GM21786 (cell line): ENCODE data around the gene ATP8B1.
"Not testable (repeated sequence)": the region's sequence is repeated elsewhere in the genome, so short reads cannot be mapped to it uniquely, and the experiment has no call there.

ENCODE experiments used
- ATAC-seq: cut with Tn5 transposase; IDR thresholded peaks from one replicate; pipeline ENCODE4 v1.9.1; 2021; ENCODE audit not compliant: unreplicated experiment

Gene ATP8B1

GRCh38 chr18:57733861-57734260, 69.3 kb downstream of the ATP8B1 start:
- ATAC-seq: no peak

- no peak for ATAC-seq
These were observed 73.0 kb downstream of the ATP8B1 start for GRCh38 chr18:57730146-57730545.

GRCh38 chr18:57728941-57729511, 74.1 kb downstream of the ATP8B1 start:
- no peak for ATAC-seq

GRCh38 chr18:57727952-57728807, 74.9 kb downstream of the ATP8B1 start:
- no peak for ATAC-seq

GRCh38 chr18:57719211-57719935, 83.7 kb downstream of the ATP8B1 start:
- not testable (repeated sequence) for ATAC-seq

- no peak for ATAC-seq
These were observed 86.6 kb downstream of the ATP8B1 start for GRCh38 chr18:57716549-57716948.

- ATAC-seq: no peak
These were observed 87.4 kb downstream of the ATP8B1 start for GRCh38 chr18:57715671-57716070.

- no peak for ATAC-seq
These were observed 88.0 kb downstream of the ATP8B1 start for GRCh38 chr18:57715073-57715472.

GRCh38 chr18:57710226-57710625, 92.9 kb downstream of the ATP8B1 start:
- no peak for ATAC-seq

GRCh38 chr18:57709335-57709734, 93.8 kb downstream of the ATP8B1 start:
- no peak for ATAC-seq

- no peak for ATAC-seq
These were observed 94.8 kb downstream of the ATP8B1 start for GRCh38 chr18:57708288-57708687.

- no peak for ATAC-seq
These were observed 97.1 kb downstream of the ATP8B1 start for GRCh38 chr18:57705832-57706595.

- no peak for ATAC-seq
These were observed 98.1 kb downstream of the ATP8B1 start for GRCh38 chr18:57705011-57705410.

GRCh38 chr18:57698571-57699276, 104.4 kb downstream of the ATP8B1 start:
- ATAC-seq: no peak

- no peak for ATAC-seq
These were observed 105.7 kb downstream of the ATP8B1 start for GRCh38 chr18:57697426-57697825.

GRCh38 chr18:57696271-57696670, 106.8 kb downstream of the ATP8B1 start:
- no peak for ATAC-seq

- no peak for ATAC-seq
These were observed 111.8 kb downstream of the ATP8B1 start for GRCh38 chr18:57691363-57691762.

- ATAC-seq: no peak
These were observed 115.1 kb downstream of the ATP8B1 start for GRCh38 chr18:57687970-57688369.

- no peak for ATAC-seq
These were observed 119.6 kb downstream of the ATP8B1 start for GRCh38 chr18:57683470-57683869.
